Left hindlimb (tissue), 1 donor: ENCODE data around the gene ZNF581.

Experiments used
- DNase-seq: peaks from one replicate; pipeline ENCODE4 v3.0.0-alpha.2; 2018

The ZNF581 gene

GRCh38 chr19:55650602-55651230, 7.3 kb downstream of the ZNF581 start:
- DNase-seq: no peak

DNA sequence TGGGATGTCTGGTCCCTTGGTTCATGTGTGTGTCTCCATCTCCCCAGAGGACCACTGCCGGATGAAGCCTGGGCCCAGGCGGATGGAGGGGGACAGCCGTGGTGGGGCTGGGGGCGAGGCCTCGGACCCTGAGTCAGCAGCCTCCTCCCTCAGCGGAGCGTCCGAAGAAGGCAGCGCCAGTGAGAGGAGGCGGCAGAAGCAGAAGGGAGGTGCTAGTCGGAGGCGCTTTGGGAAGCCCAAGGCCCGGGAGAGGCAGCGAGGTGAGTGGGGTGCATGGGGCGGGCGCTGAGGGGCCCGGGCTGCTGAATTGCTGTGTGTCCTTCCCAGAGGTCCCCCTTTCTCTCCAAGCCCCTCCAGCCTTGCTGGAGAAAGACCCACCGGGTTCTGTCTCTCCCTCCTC, 7.8 kb downstream of the ZNF581 start:
- DNase-seq: no peak

- no peak for DNase-seq
Observed at GRCh38 chr19:55652311-55653128, 9.1 kb downstream of the ZNF581 start.

GRCh38 chr19:55653651-55654322, 10.3 kb downstream of the ZNF581 start:
- peak; percentile 99 for DNase-seq

- DNase-seq: peak; percentile 99
Observed at GRCh38 chr19:55654323-55654867, 10.9 kb downstream of the ZNF581 start.

DNA sequence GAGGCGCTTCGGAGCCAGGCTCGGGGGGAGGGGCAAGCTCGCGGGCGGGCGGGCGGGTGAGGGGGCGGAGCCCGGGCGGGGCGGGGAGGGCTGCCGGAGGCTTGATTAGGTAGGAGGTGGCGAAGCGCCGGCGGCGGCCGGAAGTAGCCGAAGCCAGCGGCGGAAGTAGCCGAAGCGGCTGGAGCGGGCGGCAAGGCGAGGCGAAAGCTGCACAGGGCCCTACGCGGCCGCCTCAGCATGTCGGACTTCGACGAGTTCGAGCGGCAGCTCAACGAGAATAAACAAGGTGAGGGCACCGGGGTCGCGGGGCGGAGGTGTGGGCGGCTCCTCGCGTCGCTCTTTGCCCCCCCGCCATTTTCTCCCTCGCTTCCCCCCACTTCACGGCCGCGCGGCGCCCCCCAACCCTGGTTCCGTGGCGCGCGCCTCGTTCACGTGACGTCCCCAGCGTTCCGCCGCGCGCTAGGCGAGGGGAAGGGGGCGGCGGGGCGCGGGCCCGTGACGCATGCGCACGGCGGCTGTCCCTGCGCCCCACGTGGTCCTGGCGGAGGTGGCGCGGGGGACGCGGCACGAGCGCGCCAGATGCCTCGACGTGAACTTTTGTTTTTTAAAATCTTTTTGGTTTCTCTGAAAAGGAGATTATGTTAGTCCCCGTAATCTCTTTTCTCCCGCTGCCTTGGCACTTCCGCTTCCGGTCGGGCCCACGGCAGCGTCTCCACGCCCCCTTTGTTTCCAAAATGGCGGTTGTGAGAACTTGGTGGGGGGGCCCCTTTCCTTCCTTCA, 11.6 kb downstream of the ZNF581 start, which contains the start of gene U2AF2:
Gene U2AF2, plus strand, starts transcription at position 168 of the 780 bp plus-strand sequence. Its CDS starts 70 bp downstream, at position 238.
- peak; percentile 98 for DNase-seq

GRCh38 chr19:55655648-55656040, 12.2 kb downstream of the ZNF581 start:
- no peak for DNase-seq

GRCh38 chr19:55656552-55656951, 13.1 kb downstream of the ZNF581 start:
- DNase-seq: no peak

- no peak for DNase-seq
Observed at GRCh38 chr19:55656988-55657747, 13.7 kb downstream of the ZNF581 start.

DNA sequence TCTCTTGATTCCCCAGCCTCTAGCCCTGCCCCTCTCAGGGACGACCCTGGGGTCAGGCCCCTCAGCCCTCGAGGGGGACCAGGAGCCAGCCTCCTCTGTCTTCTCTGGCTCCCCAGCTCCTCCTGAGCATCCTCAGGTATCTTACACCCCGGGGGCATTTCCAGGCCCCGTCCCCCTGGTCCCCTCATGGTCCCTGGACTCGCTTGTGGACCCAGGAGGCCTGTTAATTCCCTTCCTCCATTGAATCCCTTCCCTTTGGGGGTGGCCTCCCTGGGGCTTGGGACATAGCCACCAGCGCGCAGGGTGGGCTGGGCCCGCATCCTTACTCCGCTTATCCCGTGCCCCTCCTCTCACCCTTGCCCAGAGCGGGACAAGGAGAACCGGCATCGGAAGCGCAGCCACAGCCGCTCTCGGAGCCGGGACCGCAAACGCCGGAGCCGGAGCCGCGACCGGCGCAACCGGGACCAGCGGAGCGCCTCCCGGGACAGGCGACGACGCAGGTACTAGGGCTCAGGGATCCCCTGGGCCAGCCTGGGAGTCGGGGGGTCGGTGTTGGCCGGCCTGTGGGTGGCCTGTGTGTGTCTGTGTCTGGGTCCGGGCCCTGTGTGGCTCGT, 15.5 kb downstream of the ZNF581 start:
- DNase-seq: no peak

- DNase-seq: no peak
Observed at GRCh38 chr19:55659822-55660221, 16.4 kb downstream of the ZNF581 start.

GRCh38 chr19:55660404-55660803, 17.0 kb downstream of the ZNF581 start:
- DNase-seq: no peak

GRCh38 chr19:55660991-55661390, 17.5 kb downstream of the ZNF581 start:
- no peak for DNase-seq

DNA sequence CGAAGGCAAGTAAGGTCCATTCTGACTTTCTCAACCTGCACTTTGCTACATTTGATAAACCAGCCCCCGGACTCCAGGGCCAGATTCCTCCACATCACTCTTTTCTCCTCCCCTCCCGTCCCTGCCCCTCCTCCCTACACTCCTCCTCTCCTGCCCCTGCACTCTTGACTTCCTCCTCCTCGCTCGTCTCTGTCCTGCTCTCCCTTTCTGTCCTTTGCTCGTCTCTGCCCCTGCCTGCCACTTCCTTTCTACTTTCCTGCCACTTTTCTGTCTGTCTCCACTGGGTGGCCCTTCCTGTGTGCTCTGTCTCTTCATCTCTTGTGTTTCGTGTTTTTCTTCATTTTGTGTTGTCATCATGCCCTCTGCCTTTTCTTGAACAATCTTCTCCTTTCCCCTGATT, 18.4 kb downstream of the ZNF581 start:
- no peak for DNase-seq

- no peak for DNase-seq
Observed at GRCh38 chr19:55663846-55664536, 20.5 kb downstream of the ZNF581 start.

GRCh38 chr19:55666343-55667005, 23.0 kb downstream of the ZNF581 start:
- DNase-seq: no peak

GRCh38 chr19:55667006-55667381, 23.5 kb downstream of the ZNF581 start:
- no peak for DNase-seq

DNA sequence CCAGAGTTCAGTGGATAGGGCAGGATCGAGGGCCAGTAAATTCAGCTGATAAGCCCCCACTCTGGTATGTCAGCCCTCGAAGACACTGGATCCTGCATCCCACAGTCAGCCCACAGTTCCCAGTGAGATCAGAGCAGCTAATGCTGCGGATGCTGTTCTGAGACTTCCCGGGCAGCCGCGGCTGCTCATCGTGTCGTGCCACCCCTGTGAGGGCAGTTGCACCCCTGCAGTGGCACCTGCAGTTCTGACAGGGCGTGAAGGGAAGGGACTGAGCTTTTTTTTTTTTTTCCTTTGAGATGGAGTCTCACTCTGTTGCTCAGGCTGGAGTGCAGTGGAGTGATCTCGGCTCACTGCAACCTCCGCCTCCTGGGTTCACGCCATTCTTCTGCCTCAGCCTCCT, 24.1 kb downstream of the ZNF581 start:
- no peak for DNase-seq

DNA sequence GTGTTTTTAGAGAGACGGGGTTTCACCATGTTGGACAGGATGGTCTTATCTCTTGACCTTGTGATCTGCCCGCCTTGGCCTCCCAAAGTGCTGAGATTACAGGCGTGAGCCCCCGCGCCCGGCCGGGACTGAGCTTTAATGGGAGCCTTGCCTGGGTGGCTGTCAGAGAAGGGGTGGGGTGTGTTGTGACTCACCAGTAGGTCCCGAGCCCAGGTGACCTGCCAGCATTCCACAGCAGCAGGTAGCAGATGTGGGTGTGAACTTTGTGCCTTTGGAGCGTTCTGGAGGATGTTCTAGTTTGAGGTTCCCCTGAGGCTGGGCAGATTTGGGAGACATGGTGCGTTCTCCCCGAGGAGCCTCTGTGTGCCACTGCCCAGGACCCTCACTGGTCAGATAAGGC, 24.5 kb downstream of the ZNF581 start:
- DNase-seq: no peak
